Trophoblast cell (in vitro differentiated cells and primary cell): ENCODE results near the gene SIRT4.

ENCODE experiments used
- DNase-seq, 2 donors: peaks; one replicate each; pipeline ENCODE4 v3.0.0-alpha.2; 2016
- H2AFZ ChIP-seq: 2 replicates; pipeline ENCODE4 v1.6.1; 2013; ENCODE audit warnings: low read length, moderate library complexity, mild to moderate bottlenecking; ENCODE audit not compliant: insufficient read depth, poor library complexity
- H2AK5ac ChIP-seq: 2 replicates; pipeline ENCODE4 v1.6.1; 2013; ENCODE audit warnings: mild to moderate bottlenecking, low read length
- H2BK120ac ChIP-seq: 2 replicates; pipeline ENCODE4 v1.6.1; 2013; ENCODE audit warnings: low read length, mild to moderate bottlenecking, moderate library complexity; ENCODE audit not compliant: insufficient read depth, poor library complexity
- H2BK12ac ChIP-seq: 2 replicates; pipeline ENCODE4 v1.6.1; 2013; ENCODE audit warnings: mild to moderate bottlenecking, low read length, moderate library complexity
- H2BK5ac ChIP-seq: 2 replicates; pipeline ENCODE4 v1.6.1; 2013; ENCODE audit warnings: low read length, low read depth, moderate library complexity, mild to moderate bottlenecking; ENCODE audit not compliant: poor library complexity
- H3K14ac ChIP-seq: 2 replicates; pipeline ENCODE4 v1.6.1; 2013; ENCODE audit warnings: mild to moderate bottlenecking, low read length
- H3K18ac ChIP-seq: 2 replicates; pipeline ENCODE4 v1.6.1; 2013; ENCODE audit warnings: mild to moderate bottlenecking, low read length
- H3K23ac ChIP-seq: 2 replicates; pipeline ENCODE4 v1.6.1; 2013; ENCODE audit warnings: low read length
- H3K27ac ChIP-seq: 2 replicates; pipeline ENCODE4 v1.5.1; 2013; ENCODE audit warnings: low read depth, mild to moderate bottlenecking, inconsistent platforms, low read length, moderate library complexity
- H3K27me3 ChIP-seq: 2 replicates; pipeline ENCODE4 v1.6.1; 2013; ENCODE audit warnings: inconsistent platforms, mild to moderate bottlenecking, low read length, moderate library complexity; ENCODE audit not compliant: insufficient read depth
- H3K36me3 ChIP-seq, 2 experiments: 1 replicate in 1 of 2; 2 replicates in 1 of 2; pipeline ENCODE4 v1.6.1; 2013; ENCODE audit warnings: low read length in 2 of 2, mild to moderate bottlenecking in 2 of 2, moderate library complexity in 1 of 2; ENCODE audit not compliant: insufficient read depth in 2 of 2, control insufficient read depth in 1 of 2
- H3K4ac ChIP-seq: 2 replicates; pipeline ENCODE4 v1.6.1; 2013; ENCODE audit warnings: low read depth, mild to moderate bottlenecking, low read length, moderate library complexity
- H3K4me1 ChIP-seq, 2 experiments: 1 replicate in 1 of 2; 2 replicates in 1 of 2; pipeline ENCODE4 v1.6.1; 2013; ENCODE audit warnings: low read length in 2 of 2, mild to moderate bottlenecking in 2 of 2, moderate library complexity in 1 of 2; ENCODE audit not compliant: insufficient read depth in 2 of 2, control insufficient read depth in 1 of 2
- H3K4me2 ChIP-seq: 2 replicates; pipeline ENCODE4 v1.6.1; 2013; ENCODE audit warnings: inconsistent platforms, mild to moderate bottlenecking, low read length, moderate library complexity
- H3K4me3 ChIP-seq: 2 replicates; pipeline ENCODE4 v1.5.1; 2013; ENCODE audit warnings: mild to moderate bottlenecking, low read depth, low read length, inconsistent platforms
- H3K79me1 ChIP-seq: one replicate; pipeline ENCODE4 v1.6.1; 2013; ENCODE audit warnings: low read length
- H3K79me2 ChIP-seq: 2 replicates; pipeline ENCODE4 v1.6.1; 2013; ENCODE audit warnings: low read length, mild to moderate bottlenecking; ENCODE audit not compliant: control insufficient read depth, insufficient read depth, poor library complexity
- H3K9ac ChIP-seq: 2 replicates; pipeline ENCODE4 v1.6.1; 2013; ENCODE audit warnings: mild to moderate bottlenecking, low read length
- H3K9me3 ChIP-seq: 2 replicates; pipeline ENCODE4 v1.6.1; 2013; ENCODE audit warnings: low read depth, mild to moderate bottlenecking, control low read depth, inconsistent platforms, low read length; ENCODE audit not compliant: insufficient read depth
- H4K12ac ChIP-seq: 2 replicates; pipeline ENCODE4 v1.6.1; 2013; ENCODE audit warnings: low read depth, mild to moderate bottlenecking, low read length, moderate library complexity
- H4K8ac ChIP-seq: 2 replicates; pipeline ENCODE4 v1.6.1; 2013; ENCODE audit warnings: low read depth, mild to moderate bottlenecking, low read length, moderate library complexity
- H4K91ac ChIP-seq: one replicate; pipeline ENCODE4 v1.6.1; 2013; ENCODE audit warnings: low read depth, mild to moderate bottlenecking, low read length, moderate library complexity
- WGBS: extraction: QIAGEN DNeasy Blood & Tissue Kit; methylation state at CpG from one replicate; pipeline ENCODE4 v1.1.7; 2013; ENCODE audit warnings: missing lambda C conversion rate; ENCODE audit not compliant: insufficient read length, insufficient coverage; ENCODE audit errors: extremely low coverage; 5-methylcytosine and 5-hydroxymethylcytosine counted together

The SIRT4 gene

GRCh38 chr12:120314220-120314619 is 12.1 kb downstream of the SIRT4 start:
- no CpG with 5 or more reads among the region's 5 CpGs for WGBS
- H3K9me3 ChIP-seq = no peaks in the 10 kb centered on the region
- H2BK5ac ChIP-seq = no peak overlapping the region
- peaks cover 6% of the 10 kb centered on the region for H3K79me1 ChIP-seq
- no peak overlapping the region for H3K14ac ChIP-seq
- H3K9ac ChIP-seq = no peak overlapping the region
- no peak overlapping the region for H4K91ac ChIP-seq
- H3K27me3 ChIP-seq = no peaks in the 10 kb centered on the region
- no peak overlapping the region for H2AK5ac ChIP-seq
- H3K36me3 ChIP-seq = no peaks in the 10 kb centered on the region
- H4K8ac ChIP-seq = no peak overlapping the region
- H3K18ac ChIP-seq = no peak overlapping the region
- peaks cover 5% of the 10 kb centered on the region in 2 experiments for H3K4me1 ChIP-seq
- H2AFZ ChIP-seq = no peak overlapping the region
- no peak overlapping the region for H3K27ac ChIP-seq
- H3K4me2 ChIP-seq = no peak overlapping the region
- H3K23ac ChIP-seq = no peak overlapping the region
- peak; percentile 4 to 39 for DNase-seq
- H2BK120ac ChIP-seq = no peak overlapping the region
- no peak overlapping the region for H3K4ac ChIP-seq
- no peak overlapping the region for H3K4me3 ChIP-seq
- H3K79me2 ChIP-seq = peaks cover 1% of the 10 kb centered on the region
- no peak overlapping the region for H2BK12ac ChIP-seq
- no peak overlapping the region for H4K12ac ChIP-seq

- Histone ChIP-seq H2BK5ac (peak overlapping the region; percentile 14), H4K12ac (peak overlapping the region; percentile 90), H3K9me3 (no peaks in the 10 kb centered on the region), H4K8ac (peak overlapping the region; percentile 87), H3K79me2 (peaks cover 1% of the 10 kb centered on the region), H2BK12ac (no peak overlapping the region), H3K27ac (peak overlapping the region; percentile 22), H3K23ac (no peak overlapping the region), H2AFZ (peak overlapping the region; percentile 81), H3K4ac (peak overlapping the region; percentile 81), H3K14ac (peak overlapping the region; percentile 78), H2AK5ac (no peak overlapping the region), H3K4me2 (peak overlapping the region; percentile 98), H3K27me3 (no peaks in the 10 kb centered on the region), H3K79me1 (peaks cover 6% of the 10 kb centered on the region), H3K18ac (no peak overlapping the region), H4K91ac (peak overlapping the region; percentile 38), H3K4me3 (peak overlapping the region; percentile 75), H2BK120ac (peak overlapping the region; percentile 77), H3K36me3 (no peaks in the 10 kb centered on the region), H3K4me1 (peaks cover 5% of the 10 kb centered on the region in 2 experiments), H3K9ac (peak overlapping the region; percentile 71)
- peak; percentile 10 to 57 for DNase-seq
- no CpG with 5 or more reads among the region's 9 CpGs for WGBS
Observed at GRCh38 chr12:120316798-120317223, 14.7 kb downstream of the SIRT4 start.

GRCh38 chr12:120317224-120318105 is 15.3 kb downstream of the SIRT4 start:
- Histone ChIP-seq H2BK12ac (no peak overlapping the region), H3K14ac (peak overlapping the region; percentile 78), H3K23ac (no peak overlapping the region), H4K91ac (peak overlapping the region; percentile 38), H2AFZ (peak overlapping the region; percentile 81), H3K36me3 (no peaks in the 10 kb centered on the region), H4K8ac (peak overlapping the region; percentile 87), H2BK5ac (peak overlapping the region; percentile 14), H2AK5ac (no peak overlapping the region), H3K27ac (peak overlapping the region; percentile 22), H3K79me2 (peaks cover 1% of the 10 kb centered on the region), H3K4me1 (peaks cover 5% of the 10 kb centered on the region in 2 experiments), H3K27me3 (no peaks in the 10 kb centered on the region), H3K9me3 (no peaks in the 10 kb centered on the region), H3K9ac (peak overlapping the region; percentile 93), H3K4me3 (peak overlapping the region; percentile 75), H4K12ac (peak overlapping the region; percentile 90), H2BK120ac (peak overlapping the region; percentile 77), H3K79me1 (peaks cover 6% of the 10 kb centered on the region), H3K18ac (peak overlapping the region; percentile 92), H3K4ac (peak overlapping the region; percentile 81), H3K4me2 (peak overlapping the region; percentile 98)
- no CpG with 5 or more reads among the region's 42 CpGs for WGBS
- peak; percentile 100 for DNase-seq

GRCh38 chr12:120321382-120322202 is 19.5 kb downstream of the SIRT4 start:
- Histone ChIP-seq H3K27ac (no peak overlapping the region), H3K27me3 (no peaks in the 10 kb centered on the region), H2BK120ac (no peak overlapping the region), H2AFZ (no peak overlapping the region), H2BK12ac (no peak overlapping the region), H3K4me1 (peaks cover 7% of the 10 kb centered on the region in 2 experiments), H3K14ac (no peak overlapping the region), H3K4me2 (no peak overlapping the region), H3K79me1 (peaks cover 6% of the 10 kb centered on the region), H2BK5ac (no peak overlapping the region), H3K18ac (no peak overlapping the region), H3K9me3 (no peaks in the 10 kb centered on the region), H4K8ac (no peak overlapping the region), H3K36me3 (no peaks in the 10 kb centered on the region), H3K9ac (no peak overlapping the region), H4K12ac (no peak overlapping the region), H3K4me3 (no peak overlapping the region), H3K23ac (no peak overlapping the region), H2AK5ac (no peak overlapping the region), H4K91ac (no peak overlapping the region), H3K4ac (no peak overlapping the region), H3K79me2 (peaks cover 1% of the 10 kb centered on the region)
- no peak for DNase-seq
- no CpG with 5 or more reads among the region's 13 CpGs for WGBS
